ENCODE results near the gene MOSPD2. TPM values are rescaled to one million over a fixed set of nuclear protein-coding genes. Genes with fewer than 3 reads are reported as not detected.

Gene MOSPD2
- 15.0 TPM for total RNA-seq

- peak within 1 kb of the TSS; percentile 77 to 80 for H3K27ac ChIP-seq
Measured at GRCh38 chrX:14872851-14873675, at the start of gene MOSPD2, which contains the start of gene FANCB. Gene MOSPD2, plus strand, starts transcription at chrX:14873421. Its CDS starts 108 bp downstream, at chrX:14873529. Gene FANCB, minus strand, starts transcription at chrX:14873069. Its CDS starts 7,559 bp downstream, at chrX:14865510.

GRCh38 chrX:14825851-14826250 is 47.4 kb upstream of the MOSPD2 start:
- Histone ChIP-seq H3K27me3 (no peaks in the 10 kb centered on the region), H3K4me1 (no peaks in the 10 kb centered on the region), H3K36me3 (no peaks in the 10 kb centered on the region), H3K4me3 (no peak overlapping the region), H3K9me3 (no peaks in the 10 kb centered on the region), H3K27ac (no peak overlapping the region)
- intact Hi-C loops (cut with DNase I), result no loop called here
- TF ChIP-seq CTCF (IDR thresholded peaks at IDR 0.05), result no peak
- DNase-seq (ENCODE audit: low spot score in 2 of 2), result no peak

More at GRCh38 chrX:14872851-14873675, at the start of gene MOSPD2, which contains the start of gene FANCB:
- intact Hi-C loops (cut with DNase I), result loop anchor here (5.0 kb wide), 1 partner anchor 49 kb away; no protein-coding TSS in a partner anchor
- Histone ChIP-seq H3K36me3 (no peaks in the 10 kb centered on the region), H3K4me3 (peak within 1 kb of the TSS; percentile 83 to 90), H3K4me1 (no peaks in the 10 kb centered on the region), H3K9me3 (no peaks in the 10 kb centered on the region), H3K27me3 (no peaks in the 10 kb centered on the region)
- no peak for TF ChIP-seq CTCF (IDR thresholded peaks at IDR 0.05)
- DNase-seq (ENCODE audit: low spot score in 2 of 2), result peak; percentile 81 to 96

- TF ChIP-seq CTCF (IDR thresholded peaks at IDR 0.05), result no peak
- no peak overlapping the region for H3K4me3 ChIP-seq
Measured at GRCh38 chrX:14826319-14826718, 46.9 kb upstream of the MOSPD2 start.

GRCh38 chrX:14829643-14830042 is 43.6 kb upstream of the MOSPD2 start:
- no peaks in the 10 kb centered on the region for H3K27me3 ChIP-seq
- intact Hi-C loops (cut with DNase I), result no loop called here
- TF ChIP-seq CTCF (IDR thresholded peaks at IDR 0.05), result no peak

More at GRCh38 chrX:14826319-14826718, 46.9 kb upstream of the MOSPD2 start:
- intact Hi-C loops (cut with DNase I), result no loop called here
- DNase-seq (ENCODE audit: low spot score in 2 of 2), result no peak
- no peaks in the 10 kb centered on the region for H3K36me3 ChIP-seq
- H3K27ac ChIP-seq, result no peak overlapping the region
- H3K9me3 ChIP-seq, result no peaks in the 10 kb centered on the region
- H3K27me3 ChIP-seq, result no peaks in the 10 kb centered on the region
- no peaks in the 10 kb centered on the region for H3K4me1 ChIP-seq

GRCh38 chrX:14832151-14832550 is 41.1 kb upstream of the MOSPD2 start:
- Histone ChIP-seq H3K9me3 (no peaks in the 10 kb centered on the region), H3K4me1 (no peaks in the 10 kb centered on the region), H3K27ac (no peak overlapping the region), H3K27me3 (no peaks in the 10 kb centered on the region), H3K36me3 (no peaks in the 10 kb centered on the region), H3K4me3 (no peak overlapping the region)
- intact Hi-C loops (cut with DNase I), result no loop called here
- TF ChIP-seq CTCF (IDR thresholded peaks at IDR 0.05), result no peak
- DNase-seq (ENCODE audit: low spot score in 2 of 2), result no peak

More at GRCh38 chrX:14829643-14830042, 43.6 kb upstream of the MOSPD2 start:
- no peaks in the 10 kb centered on the region for H3K4me1 ChIP-seq
- DNase-seq (ENCODE audit: low spot score in 2 of 2), result no peak
- H3K36me3 ChIP-seq, result no peaks in the 10 kb centered on the region
- H3K9me3 ChIP-seq, result no peaks in the 10 kb centered on the region
- no peak overlapping the region for H3K27ac ChIP-seq
- H3K4me3 ChIP-seq, result no peak overlapping the region
